ENCODE measurements around the gene SHANK3.

Gene SHANK3

GRCh38 chr22:50713571-50714056 is 41.0 kb downstream of the SHANK3 start:
- no peak for DNase-seq (ENCODE audit: low read depth in 2 of 2)

GRCh38 chr22:50714150-50714549 is 41.5 kb downstream of the SHANK3 start:
- no peak for DNase-seq (ENCODE audit: low read depth in 2 of 2)

- DNase-seq (ENCODE audit: low read depth in 2 of 2), result no peak
These were observed 42.1 kb downstream of the SHANK3 start for GRCh38 chr22:50714631-50715179.

- no peak for DNase-seq (ENCODE audit: low read depth in 2 of 2)
These were observed 42.6 kb downstream of the SHANK3 start for GRCh38 chr22:50715250-50715649.

GRCh38 chr22:50715776-50716175 is 43.2 kb downstream of the SHANK3 start:
- DNase-seq (ENCODE audit: low read depth in 2 of 2), result no peak

- DNase-seq (ENCODE audit: low read depth in 2 of 2), result no peak
These were observed 43.8 kb downstream of the SHANK3 start for GRCh38 chr22:50716290-50717024.

GRCh38 chr22:50717709-50718351 is 45.2 kb downstream of the SHANK3 start:
- DNase-seq (ENCODE audit: low read depth in 2 of 2), result no peak

- no peak for DNase-seq (ENCODE audit: low read depth in 2 of 2)
These were observed 45.7 kb downstream of the SHANK3 start for GRCh38 chr22:50718352-50718709.

- no peak for DNase-seq (ENCODE audit: low read depth in 2 of 2)
These were observed 47.2 kb downstream of the SHANK3 start for GRCh38 chr22:50719814-50720300.

GRCh38 chr22:50720301-50721256 is 48.0 kb downstream of the SHANK3 start:
- no peak for DNase-seq (ENCODE audit: low read depth in 2 of 2)

GRCh38 chr22:50721257-50721844 is 48.7 kb downstream of the SHANK3 start:
- DNase-seq (ENCODE audit: low read depth in 2 of 2), result no peak

- no peak for DNase-seq (ENCODE audit: low read depth in 2 of 2)
These were observed 49.6 kb downstream of the SHANK3 start for GRCh38 chr22:50722048-50722701.

All from stimulated activated CD8-positive, alpha-beta memory T cell treated with anti-CD3 and anti-CD28 coated beads, Interleukin-2, amount 100 ng/mL, for 48 hours (primary cell).